ENCODE measurements around the gene METRNL. TPM values are rescaled to one million over a fixed set of nuclear protein-coding genes. Genes with fewer than 3 reads are reported as not detected.

The METRNL gene
- polyA plus RNA-seq, 3 donors = 13.1 to 133 (median 29.8) TPM

GRCh38 chr17:83136931-83137330, 57.5 kb downstream of the METRNL start:
- TF ChIP-seq, protein P1, sequence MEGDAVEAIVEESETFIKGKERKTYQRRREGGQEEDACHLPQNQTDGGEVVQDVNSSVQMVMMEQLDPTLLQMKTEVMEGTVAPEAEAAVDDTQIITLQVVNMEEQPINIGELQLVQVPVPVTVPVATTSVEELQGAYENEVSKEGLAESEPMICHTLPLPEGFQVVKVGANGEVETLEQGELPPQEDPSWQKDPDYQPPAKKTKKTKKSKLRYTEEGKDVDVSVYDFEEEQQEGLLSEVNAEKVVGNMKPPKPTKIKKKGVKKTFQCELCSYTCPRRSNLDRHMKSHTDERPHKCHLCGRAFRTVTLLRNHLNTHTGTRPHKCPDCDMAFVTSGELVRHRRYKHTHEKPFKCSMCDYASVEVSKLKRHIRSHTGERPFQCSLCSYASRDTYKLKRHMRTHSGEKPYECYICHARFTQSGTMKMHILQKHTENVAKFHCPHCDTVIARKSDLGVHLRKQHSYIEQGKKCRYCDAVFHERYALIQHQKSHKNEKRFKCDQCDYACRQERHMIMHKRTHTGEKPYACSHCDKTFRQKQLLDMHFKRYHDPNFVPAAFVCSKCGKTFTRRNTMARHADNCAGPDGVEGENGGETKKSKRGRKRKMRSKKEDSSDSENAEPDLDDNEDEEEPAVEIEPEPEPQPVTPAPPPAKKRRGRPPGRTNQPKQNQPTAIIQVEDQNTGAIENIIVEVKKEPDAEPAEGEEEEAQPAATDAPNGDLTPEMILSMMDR (IDR thresholded peaks at IDR 0.05) = no peak
- Mint-ChIP-seq H3K27ac (no peak overlapping the region), H3K4me3 (no peak overlapping the region), H3K9me3 (peaks cover 0 to 9% (median 6%) of the 10 kb centered on the region in 7 donors), H3K36me3 (peaks cover 0 to 1% of the 10 kb centered on the region in 2 donors), H3K4me1 (peaks cover 9% of the 10 kb centered on the region), H3K27me3 (ENCODE audit: low read depth in 3 of 3) (peaks cover 0 to 22% (median 12%) of the 10 kb centered on the region in 3 donors)
- Histone ChIP-seq H3K9me3 (replicated peaks in 1 of 2; ENCODE audit: control insufficient read depth in 1 of 2, insufficient read depth in 1 of 2, low read length in 2 of 2) (peaks cover 0 to 1% of the 10 kb centered on the region in 2 donors), H3K27ac (ENCODE audit: low read depth in 1 of 2, low read length in 2 of 2) (no peak overlapping the region), H3K79me2 (ENCODE audit: insufficient read depth, low read length) (no peaks in the 10 kb centered on the region), H3K9ac (ENCODE audit: insufficient read depth, low read length, poor library complexity, severe bottlenecking) (no peak overlapping the region), H4K20me1 (ENCODE audit: insufficient read depth, low read length) (no peaks in the 10 kb centered on the region), H3K4me2 (replicated peaks; ENCODE audit: extremely low read depth, low read length, poor library complexity, severe bottlenecking) (no peak overlapping the region), H3K4me1 (ENCODE audit: control insufficient read depth in 1 of 2, insufficient read depth in 2 of 2, low read length in 2 of 2) (peaks cover 0 to 3% of the 10 kb centered on the region in 2 donors), H3K27me3 (ENCODE audit: control insufficient read depth in 2 of 2, insufficient read depth in 2 of 2, low read length in 2 of 2) (peaks cover 0 to 4% of the 10 kb centered on the region in 2 donors), H2AFZ (ENCODE audit: insufficient read depth, low read depth, low read length, poor library complexity, severe bottlenecking) (no peak overlapping the region), H3K36me3 (replicated peaks in 1 of 2; ENCODE audit: control insufficient read depth in 1 of 2, insufficient read depth in 2 of 2, low read length in 2 of 2) (no peaks in the 10 kb centered on the region), H3K4me3 (replicated peaks in 1 of 3; ENCODE audit: low read depth in 2 of 3, low read length in 3 of 3) (no peak overlapping the region)
- WGBS (ENCODE audit: insufficient coverage) = 88% methylated on average over 13 of the region's 16 CpGs
- no peak for DNase-seq
- intact Hi-C loops (cut with micrococcal nuclease) = no loop called here

DNA sequence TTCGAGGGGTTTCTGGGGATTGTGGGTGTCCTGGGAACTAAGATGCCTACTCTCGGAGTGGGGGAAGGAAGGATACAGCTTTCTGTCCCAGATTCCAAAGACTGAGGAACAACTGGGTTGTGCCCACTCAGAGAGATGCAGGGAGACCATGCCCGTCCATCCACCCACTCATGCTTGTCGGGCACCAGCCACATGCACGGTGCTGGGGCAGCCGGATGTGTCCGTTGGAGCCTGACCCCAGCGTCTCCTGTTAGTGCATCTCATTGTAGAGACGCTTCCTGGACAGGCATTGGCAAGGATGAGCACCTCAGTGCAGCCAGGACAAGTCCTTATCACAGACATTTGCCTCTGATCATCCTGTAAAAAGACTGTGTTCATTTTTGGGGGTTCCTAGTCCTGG, 58.1 kb downstream of the METRNL start:
- H3K4me1 ChIP-seq (ENCODE audit: control insufficient read depth in 1 of 2, insufficient read depth in 2 of 2, low read length in 2 of 2) = no peaks in the 10 kb centered on the region
- no peak overlapping the region for H3K4me3 Mint-ChIP-seq
- no peaks in the 10 kb centered on the region for H4K20me1 ChIP-seq (ENCODE audit: insufficient read depth, low read length)
- H3K27ac Mint-ChIP-seq = no peak overlapping the region
- H3K27me3 Mint-ChIP-seq (ENCODE audit: low read depth in 3 of 3) = peaks cover 0 to 20% (median 12%) of the 10 kb centered on the region in 3 donors
- intact Hi-C loops (cut with micrococcal nuclease) = no loop called here
- no peak for DNase-seq
- H3K27ac ChIP-seq (ENCODE audit: low read depth in 1 of 2, low read length in 2 of 2) = no peak overlapping the region
- peaks cover 0 to 4% of the 10 kb centered on the region in 2 donors for H3K27me3 ChIP-seq (ENCODE audit: control insufficient read depth in 2 of 2, insufficient read depth in 2 of 2, low read length in 2 of 2)
- peaks cover 5 to 15% (median 11%) of the 10 kb centered on the region in 7 donors for H3K9me3 Mint-ChIP-seq
- no peaks in the 10 kb centered on the region for H3K36me3 Mint-ChIP-seq
- no peak overlapping the region for H3K4me2 ChIP-seq (replicated peaks; ENCODE audit: extremely low read depth, low read length, poor library complexity, severe bottlenecking)
- peaks cover 3 to 7% of the 10 kb centered on the region in 2 donors for H3K9me3 ChIP-seq (replicated peaks in 1 of 2; ENCODE audit: control insufficient read depth in 1 of 2, insufficient read depth in 1 of 2, low read length in 2 of 2)
- no peaks in the 10 kb centered on the region for H3K79me2 ChIP-seq (ENCODE audit: insufficient read depth, low read length)
- H3K36me3 ChIP-seq (replicated peaks in 1 of 2; ENCODE audit: control insufficient read depth in 1 of 2, insufficient read depth in 2 of 2, low read length in 2 of 2) = no peaks in the 10 kb centered on the region
- H3K4me1 Mint-ChIP-seq = peaks cover 3% of the 10 kb centered on the region
- TF ChIP-seq, protein P1 (IDR thresholded peaks at IDR 0.05) = no peak
- no peak overlapping the region for H3K4me3 ChIP-seq (replicated peaks in 1 of 3; ENCODE audit: low read depth in 2 of 3, low read length in 3 of 3)
- H2AFZ ChIP-seq (ENCODE audit: insufficient read depth, low read depth, low read length, poor library complexity, severe bottlenecking) = no peak overlapping the region
- WGBS (ENCODE audit: insufficient coverage) = 89% methylated on average over 9 of the region's 9 CpGs
- H3K9ac ChIP-seq (ENCODE audit: insufficient read depth, low read length, poor library complexity, severe bottlenecking) = no peak overlapping the region

All from CD14-positive monocyte (primary cell).